HEK293 (cell line): ENCODE data around the gene PRKAR2B.

Experiments used
- KLF16 ChIP-seq: fragments of 450-650 bp; formaldehyde crosslinking; IDR thresholded peaks from 2 replicates; pipeline ENCODE4 v1.5.1; 2017; ENCODE audit warnings: missing biosample characterization, missing genetic modification characterization
- WT1 ChIP-seq: fragments of 450-650 bp; formaldehyde crosslinking; IDR thresholded peaks from 2 replicates; pipeline ENCODE4 v1.5.1; 2016; ENCODE audit warnings: missing biosample characterization, missing genetic modification characterization
- ZNF274 ChIP-seq, 2 experiments: fragments of 200-500 bp in 1 of 2; fragments of 450-650 bp in 1 of 2; sonication (Bioruptor generic) in 1 of 2; formaldehyde crosslinking in 1 of 2; IDR thresholded peaks; 2 replicates each; pipeline versions ENCODE4 v1.5.1 to v1.6.1; 2014 to 2016; ENCODE audit warnings: borderline replicate concordance in 1 of 2, inconsistent platforms in 1 of 2, low read length in 1 of 2, missing biosample characterization in 1 of 2, missing genetic modification characterization in 1 of 2
- ZNF324 ChIP-seq: fragments of 450-650 bp; formaldehyde crosslinking; IDR thresholded peaks from 2 replicates; pipeline ENCODE4 v1.5.1; 2016; ENCODE audit warnings: missing biosample characterization, missing genetic modification characterization
- ZNF558 ChIP-seq: fragments of 450-650 bp; formaldehyde crosslinking; IDR thresholded peaks from 2 replicates; pipeline ENCODE4 v1.5.1; 2016; ENCODE audit warnings: missing biosample characterization, missing genetic modification characterization
- TF ChIP-seq, protein P1 (sequence below): fragments of 450-650 bp; formaldehyde crosslinking; IDR thresholded peaks from 2 replicates; pipeline ENCODE4 v1.5.1; 2016; ENCODE audit warnings: missing biosample characterization, missing genetic modification characterization
- TF ChIP-seq, protein P2 (sequence below): fragments of 450-650 bp; formaldehyde crosslinking; IDR thresholded peaks from 2 replicates; pipeline ENCODE4 v1.5.1; 2016; ENCODE audit warnings: missing biosample characterization, missing genetic modification characterization
- TF ChIP-seq, protein P3 (sequence below): IDR thresholded peaks from 2 replicates; pipeline ENCODE4 v1.6.1; 2011; ENCODE audit warnings: mild to moderate bottlenecking, low read depth, low read length, borderline replicate concordance

GRCh38 chr7:107071129-107071528 is 26.6 kb downstream of the PRKAR2B start:
- TF ChIP-seq, protein P1, sequence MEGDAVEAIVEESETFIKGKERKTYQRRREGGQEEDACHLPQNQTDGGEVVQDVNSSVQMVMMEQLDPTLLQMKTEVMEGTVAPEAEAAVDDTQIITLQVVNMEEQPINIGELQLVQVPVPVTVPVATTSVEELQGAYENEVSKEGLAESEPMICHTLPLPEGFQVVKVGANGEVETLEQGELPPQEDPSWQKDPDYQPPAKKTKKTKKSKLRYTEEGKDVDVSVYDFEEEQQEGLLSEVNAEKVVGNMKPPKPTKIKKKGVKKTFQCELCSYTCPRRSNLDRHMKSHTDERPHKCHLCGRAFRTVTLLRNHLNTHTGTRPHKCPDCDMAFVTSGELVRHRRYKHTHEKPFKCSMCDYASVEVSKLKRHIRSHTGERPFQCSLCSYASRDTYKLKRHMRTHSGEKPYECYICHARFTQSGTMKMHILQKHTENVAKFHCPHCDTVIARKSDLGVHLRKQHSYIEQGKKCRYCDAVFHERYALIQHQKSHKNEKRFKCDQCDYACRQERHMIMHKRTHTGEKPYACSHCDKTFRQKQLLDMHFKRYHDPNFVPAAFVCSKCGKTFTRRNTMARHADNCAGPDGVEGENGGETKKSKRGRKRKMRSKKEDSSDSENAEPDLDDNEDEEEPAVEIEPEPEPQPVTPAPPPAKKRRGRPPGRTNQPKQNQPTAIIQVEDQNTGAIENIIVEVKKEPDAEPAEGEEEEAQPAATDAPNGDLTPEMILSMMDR (tag by site-specific recombination) = no peak
- no peak for TF ChIP-seq KLF16 (tag by site-specific recombination)
- no peak for TF ChIP-seq ZNF324
- no peak for TF ChIP-seq WT1
- TF ChIP-seq, protein P2, sequence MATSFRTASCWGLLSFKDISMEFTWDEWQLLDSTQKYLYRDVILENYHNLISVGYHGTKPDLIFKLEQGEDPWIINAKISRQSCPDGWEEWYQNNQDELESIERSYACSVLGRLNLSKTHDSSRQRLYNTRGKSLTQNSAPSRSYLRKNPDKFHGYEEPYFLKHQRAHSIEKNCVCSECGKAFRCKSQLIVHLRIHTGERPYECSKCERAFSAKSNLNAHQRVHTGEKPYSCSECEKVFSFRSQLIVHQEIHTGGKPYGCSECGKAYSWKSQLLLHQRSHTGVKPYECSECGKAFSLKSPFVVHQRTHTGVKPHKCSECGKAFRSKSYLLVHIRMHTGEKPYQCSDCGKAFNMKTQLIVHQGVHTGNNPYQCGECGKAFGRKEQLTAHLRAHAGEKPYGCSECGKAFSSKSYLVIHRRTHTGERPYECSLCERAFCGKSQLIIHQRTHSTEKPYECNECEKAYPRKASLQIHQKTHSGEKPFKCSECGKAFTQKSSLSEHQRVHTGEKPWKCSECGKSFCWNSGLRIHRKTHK = no peak
- TF ChIP-seq ZNF558 (tag by site-specific recombination) = no peak
- TF ChIP-seq ZNF274 (IDR thresholded peaks at IDR 0.05; ENCODE audit: low read length) = no peak
- TF ChIP-seq ZNF274 (tag by site-specific recombination; IDR thresholded peaks at IDR 0.05; ENCODE audit: borderline replicate concordance) = no peak
- TF ChIP-seq, protein P3, sequence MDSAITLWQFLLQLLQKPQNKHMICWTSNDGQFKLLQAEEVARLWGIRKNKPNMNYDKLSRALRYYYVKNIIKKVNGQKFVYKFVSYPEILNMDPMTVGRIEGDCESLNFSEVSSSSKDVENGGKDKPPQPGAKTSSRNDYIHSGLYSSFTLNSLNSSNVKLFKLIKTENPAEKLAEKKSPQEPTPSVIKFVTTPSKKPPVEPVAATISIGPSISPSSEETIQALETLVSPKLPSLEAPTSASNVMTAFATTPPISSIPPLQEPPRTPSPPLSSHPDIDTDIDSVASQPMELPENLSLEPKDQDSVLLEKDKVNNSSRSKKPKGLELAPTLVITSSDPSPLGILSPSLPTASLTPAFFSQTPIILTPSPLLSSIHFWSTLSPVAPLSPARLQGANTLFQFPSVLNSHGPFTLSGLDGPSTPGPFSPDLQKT = no peak
